C1 segment of cervical spinal cord (tissue), 14 donors: Measurements from ENCODE around the gene SNRPA.
A peak's percentile ranks its signal among the peaks of the same experiment; 100 is the strongest.
"Not testable (repeated sequence)": the region's sequence is repeated elsewhere in the genome, so short reads cannot be mapped to it uniquely, and the experiment has no call there.

Experiments used
- DNase-seq, 14 donors: peaks; one replicate each; lab custom pipeline; 2025; lab: John Stamatoyannopoulos, UW

SNRPA gene

GRCh38 chr19:40744554-40745401, 6.2 kb upstream of the SNRPA start:
- DNase-seq = no peak

- DNase-seq = no peak
Observed at GRCh38 chr19:40745402-40745780, 5.6 kb upstream of the SNRPA start.

DNA sequence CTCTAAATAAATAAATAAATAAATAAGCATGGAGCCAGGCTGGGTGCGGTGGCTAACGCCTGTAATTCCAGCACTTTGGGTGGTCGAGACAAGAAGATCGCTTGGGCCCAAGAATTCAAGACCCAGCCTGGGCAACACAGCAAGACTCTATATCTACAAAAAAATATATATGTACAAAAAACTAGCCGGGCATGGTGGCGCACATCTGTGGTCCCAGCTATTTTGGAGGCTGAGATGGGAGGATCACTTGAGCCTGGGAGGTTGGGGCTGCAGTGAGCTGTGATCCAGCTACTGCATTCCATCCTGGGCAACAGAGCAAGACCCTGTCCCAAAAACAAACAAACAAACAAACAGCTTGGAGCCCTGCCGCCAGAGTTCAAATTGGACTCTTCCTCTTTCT, 3.5 kb upstream of the SNRPA start:
- DNase-seq = no peak

DNA sequence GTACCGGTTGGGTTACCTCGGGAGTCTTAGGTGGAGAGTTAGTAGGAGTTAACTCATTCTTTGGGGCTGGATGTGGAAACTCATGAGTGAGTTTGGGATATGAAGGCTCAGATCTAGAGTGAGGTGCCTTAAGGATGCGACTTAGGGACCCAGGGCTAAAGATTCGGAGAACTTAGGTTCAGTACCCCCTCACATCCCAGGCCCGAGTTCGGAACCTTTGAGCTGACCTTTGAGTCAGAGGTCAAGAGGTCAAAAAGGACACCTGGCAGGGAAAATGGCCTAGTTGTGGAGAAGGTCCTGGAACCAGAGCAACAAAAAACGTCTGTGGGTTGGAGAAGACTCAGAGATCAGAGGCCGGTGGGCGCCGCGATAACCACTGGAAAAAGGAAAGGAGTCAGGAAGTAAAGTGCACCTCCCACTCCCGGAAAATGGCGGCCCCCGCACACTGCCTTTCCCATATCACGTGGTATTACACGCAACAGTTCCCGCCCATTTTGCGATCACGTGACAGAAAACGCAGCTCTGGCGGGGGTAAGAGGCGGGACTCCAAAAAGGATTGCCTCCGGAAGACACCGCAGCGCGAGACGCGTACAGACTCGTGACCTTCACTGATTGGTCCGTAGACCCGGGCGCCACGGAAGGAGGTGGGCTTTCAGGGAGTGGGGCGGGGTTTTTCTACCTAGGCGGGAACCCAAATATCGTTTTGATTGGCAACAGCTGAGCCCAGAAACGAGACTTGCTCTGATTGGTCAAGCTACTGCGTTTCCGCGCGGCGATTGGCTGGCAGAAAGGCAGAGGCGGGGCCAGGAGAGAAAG, 737 bp upstream of the SNRPA start, which contains the start of gene ACTMAP:
Gene ACTMAP, minus strand, starts transcription at position 420 of the 816 bp plus-strand sequence. CDS start 674 bp downstream, outside the sequence.
- peak; percentile 98 to 100 (median 100) for DNase-seq

DNA sequence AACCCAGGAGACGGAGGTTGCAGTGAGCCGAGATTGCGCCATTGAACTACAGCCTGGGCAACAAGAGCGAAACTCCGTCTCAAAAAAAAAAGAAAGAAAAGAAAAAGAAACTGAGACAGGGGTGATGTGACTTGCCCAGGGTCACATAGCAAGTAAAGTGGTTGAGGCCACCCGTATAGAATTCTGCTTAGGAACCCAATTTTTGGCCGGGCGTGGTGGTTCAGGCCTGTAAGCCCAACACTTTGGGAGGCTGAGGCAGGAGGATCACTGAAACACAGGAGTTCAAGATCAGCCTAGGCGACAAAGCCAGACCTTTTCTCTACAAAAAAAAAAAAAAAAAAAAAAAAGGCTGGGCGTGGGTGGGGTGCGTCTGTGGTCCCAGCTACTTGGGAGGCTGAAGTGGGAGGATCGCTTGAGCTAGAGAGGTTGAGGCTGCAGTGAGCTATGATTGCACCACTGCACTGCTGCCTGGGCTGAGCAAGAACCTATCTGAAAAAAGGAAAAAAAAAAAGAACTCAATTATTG, 1.3 kb downstream of the SNRPA start:
- no peak for DNase-seq

- no peak for DNase-seq
Observed at GRCh38 chr19:40754611-40755247, 3.7 kb downstream of the SNRPA start.

DNA sequence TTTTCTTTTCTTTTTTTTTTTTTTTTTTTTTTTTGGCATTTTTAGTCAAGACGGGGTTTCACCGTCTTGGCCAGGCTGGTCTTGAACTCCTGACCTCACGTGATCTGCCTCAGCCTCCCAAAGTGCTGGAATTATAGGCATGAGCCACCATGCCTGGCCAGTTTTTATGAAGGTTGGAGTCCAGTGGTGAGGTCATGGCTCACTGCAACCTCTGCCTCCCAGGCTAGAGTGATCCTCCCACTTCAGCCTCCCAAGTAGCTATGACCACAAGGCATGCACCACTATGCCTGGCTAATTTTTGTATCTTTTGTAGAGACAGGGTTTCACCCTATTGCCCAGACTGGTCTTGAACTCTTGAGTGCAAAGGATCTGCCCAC, 4.2 kb downstream of the SNRPA start:
- no peak for DNase-seq

GRCh38 chr19:40755791-40756190, 4.8 kb downstream of the SNRPA start:
- DNase-seq = no peak

- no peak for DNase-seq
Observed at GRCh38 chr19:40756502-40757110, 5.6 kb downstream of the SNRPA start.

DNA sequence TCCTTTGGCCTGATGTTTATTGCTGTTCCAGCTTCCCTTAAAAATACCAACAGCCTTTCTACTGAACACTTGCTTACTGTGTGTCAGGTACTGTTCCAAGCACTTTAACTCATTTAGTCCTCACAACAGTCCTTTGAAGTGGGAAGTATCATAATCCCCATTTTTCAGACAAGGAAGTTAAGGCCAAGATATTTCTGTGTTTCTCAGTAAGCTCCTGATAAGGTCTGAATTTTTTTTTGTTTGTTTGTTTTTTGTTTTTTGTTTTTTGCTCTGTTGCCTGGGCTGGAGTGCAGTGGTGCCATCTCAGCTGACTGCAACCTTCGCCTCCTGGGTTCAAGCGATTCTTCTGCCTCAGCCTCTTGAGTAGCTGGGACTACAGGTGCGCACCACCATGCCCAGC, 7.5 kb downstream of the SNRPA start:
- no peak for DNase-seq

DNA sequence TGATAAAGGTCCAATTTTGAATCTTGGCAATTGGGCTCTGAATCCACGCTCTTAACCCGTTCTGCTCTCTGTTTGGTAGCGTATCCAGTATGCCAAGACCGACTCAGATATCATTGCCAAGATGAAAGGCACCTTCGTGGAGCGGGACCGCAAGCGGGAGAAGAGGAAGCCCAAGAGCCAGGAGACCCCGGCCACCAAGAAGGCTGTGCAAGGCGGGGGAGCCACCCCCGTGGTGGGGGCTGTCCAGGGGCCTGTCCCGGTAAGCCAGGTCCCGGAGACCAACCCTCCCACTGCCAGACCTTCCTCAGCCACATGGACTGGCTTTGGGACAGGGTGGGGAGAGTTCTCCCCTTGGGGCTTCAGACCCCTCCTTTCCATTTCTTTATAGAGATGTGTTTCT, 8.3 kb downstream of the SNRPA start:
- DNase-seq = no peak

DNA sequence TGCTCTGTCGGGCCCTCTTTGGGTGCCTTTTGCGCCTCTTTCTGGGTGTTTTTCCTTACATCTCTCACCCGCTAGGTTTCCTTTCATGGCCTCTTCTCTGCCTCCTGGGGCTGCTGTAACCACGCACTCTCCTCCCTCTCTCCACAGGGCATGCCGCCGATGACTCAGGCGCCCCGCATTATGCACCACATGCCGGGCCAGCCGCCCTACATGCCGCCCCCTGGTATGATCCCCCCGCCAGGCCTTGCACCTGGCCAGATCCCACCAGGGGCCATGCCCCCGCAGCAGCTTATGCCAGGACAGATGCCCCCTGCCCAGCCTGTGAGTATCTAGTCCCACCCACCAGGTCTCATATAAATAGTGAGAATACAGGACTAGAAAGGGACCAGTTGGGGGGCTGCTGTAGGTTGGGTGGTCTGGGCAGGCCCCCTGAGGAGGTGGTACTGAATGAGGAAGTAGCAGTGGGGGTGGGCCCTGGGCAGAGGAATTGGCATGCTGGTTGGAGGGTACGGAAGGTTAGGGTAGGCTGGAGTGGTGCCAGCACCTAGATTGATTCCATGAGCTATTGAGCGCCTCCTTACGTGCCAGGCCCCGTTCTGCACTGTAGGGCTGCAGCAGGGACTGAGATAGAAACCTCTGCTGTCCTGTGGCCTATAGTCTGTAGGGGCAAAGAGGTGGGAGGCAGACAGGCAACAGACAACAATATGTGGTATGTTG, 11.9 kb downstream of the SNRPA start:
- no peak for DNase-seq

DNA sequence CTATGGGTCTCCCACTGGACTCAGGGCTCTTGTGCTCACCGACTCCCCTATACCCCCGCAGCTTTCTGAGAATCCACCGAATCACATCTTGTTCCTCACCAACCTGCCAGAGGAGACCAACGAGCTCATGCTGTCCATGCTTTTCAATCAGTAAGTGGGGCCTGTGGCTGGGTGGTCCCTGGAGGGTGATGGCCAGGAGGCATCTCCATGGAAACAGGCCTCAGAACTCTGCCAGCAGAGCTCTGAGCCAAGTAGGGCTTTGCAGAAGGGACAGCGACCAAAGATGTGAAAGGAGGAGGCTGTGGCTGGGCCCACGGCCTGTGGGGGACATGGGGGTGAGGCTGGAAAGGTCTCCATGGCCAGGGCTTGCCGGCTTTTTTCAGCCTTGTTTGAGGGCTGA, 12.5 kb downstream of the SNRPA start:
- no peak for DNase-seq

GRCh38 chr19:40763963-40764362, 13.0 kb downstream of the SNRPA start:
- DNase-seq = no peak

- DNase-seq = not testable (repeated sequence)
Observed at GRCh38 chr19:40766385-40766784, 15.4 kb downstream of the SNRPA start.

GRCh38 chr19:40768869-40769268, 17.9 kb downstream of the SNRPA start:
- DNase-seq = no peak

- DNase-seq = not testable (repeated sequence)
Observed at GRCh38 chr19:40771101-40771862, 20.3 kb downstream of the SNRPA start.

- no peak for DNase-seq
Observed at GRCh38 chr19:40774916-40775631, 24.1 kb downstream of the SNRPA start, which contains the start of gene MIA. Gene MIA (plus strand): TSS chr19:40775521. CDS start chr19:40775543, 22 bp downstream.

- no peak for DNase-seq
Observed at GRCh38 chr19:40775632-40776022, 24.6 kb downstream of the SNRPA start.
